ENCODE data around the gene CEP152. TPM values are rescaled to one million over a fixed set of nuclear protein-coding genes. Genes with fewer than 3 reads are reported as not detected.

CEP152 gene
- total RNA-seq, 1 experiment from 2014 or later = 6.4 TPM

DNA sequence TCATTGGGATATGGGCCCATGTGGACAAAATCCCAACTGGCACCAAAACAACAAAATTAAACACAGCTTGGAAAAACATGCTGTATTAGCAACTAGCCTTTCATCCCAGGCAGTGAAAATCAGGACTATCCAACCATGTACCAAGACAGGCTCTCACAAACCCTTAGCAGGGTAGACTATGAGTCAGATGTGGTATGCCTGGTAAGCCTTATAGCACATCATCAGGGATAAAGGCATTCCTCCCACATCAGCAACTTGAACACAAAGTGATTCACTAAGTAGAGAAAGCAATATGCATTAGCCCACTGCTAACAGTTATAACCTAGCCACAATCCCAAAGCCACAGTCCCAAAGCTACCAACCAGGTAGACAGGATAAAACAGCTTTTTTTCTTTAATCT, 8.0 kb downstream of the CEP152 start:
- Mint-ChIP-seq H3K9me3 (ENCODE audit: unreplicated experiment) (no peaks in the 10 kb centered on the region), H3K4me1 (ENCODE audit: insufficient read depth, unreplicated experiment) (peaks cover 18% of the 10 kb centered on the region), H3K36me3 (ENCODE audit: insufficient read depth, unreplicated experiment) (peaks cover 12% of the 10 kb centered on the region), H3K27ac (ENCODE audit: low read depth, unreplicated experiment) (no peak overlapping the region), H3K27me3 (ENCODE audit: insufficient read depth, unreplicated experiment) (no peaks in the 10 kb centered on the region), H3K4me3 (ENCODE audit: unreplicated experiment) (no peak overlapping the region)
- TF ChIP-seq, protein P1, sequence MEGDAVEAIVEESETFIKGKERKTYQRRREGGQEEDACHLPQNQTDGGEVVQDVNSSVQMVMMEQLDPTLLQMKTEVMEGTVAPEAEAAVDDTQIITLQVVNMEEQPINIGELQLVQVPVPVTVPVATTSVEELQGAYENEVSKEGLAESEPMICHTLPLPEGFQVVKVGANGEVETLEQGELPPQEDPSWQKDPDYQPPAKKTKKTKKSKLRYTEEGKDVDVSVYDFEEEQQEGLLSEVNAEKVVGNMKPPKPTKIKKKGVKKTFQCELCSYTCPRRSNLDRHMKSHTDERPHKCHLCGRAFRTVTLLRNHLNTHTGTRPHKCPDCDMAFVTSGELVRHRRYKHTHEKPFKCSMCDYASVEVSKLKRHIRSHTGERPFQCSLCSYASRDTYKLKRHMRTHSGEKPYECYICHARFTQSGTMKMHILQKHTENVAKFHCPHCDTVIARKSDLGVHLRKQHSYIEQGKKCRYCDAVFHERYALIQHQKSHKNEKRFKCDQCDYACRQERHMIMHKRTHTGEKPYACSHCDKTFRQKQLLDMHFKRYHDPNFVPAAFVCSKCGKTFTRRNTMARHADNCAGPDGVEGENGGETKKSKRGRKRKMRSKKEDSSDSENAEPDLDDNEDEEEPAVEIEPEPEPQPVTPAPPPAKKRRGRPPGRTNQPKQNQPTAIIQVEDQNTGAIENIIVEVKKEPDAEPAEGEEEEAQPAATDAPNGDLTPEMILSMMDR (IDR thresholded peaks at IDR 0.05; ENCODE audit: unreplicated experiment) = no peak
- DNase-seq (ENCODE audit: unreplicated experiment) = peak; percentile 41
- ChIA-PET POLR2A (interaction anchor here (0.7 to 5.1 kb wide), 3 partner anchors 8 to 353 kb away, joined by 3 to 22 read pairs (median 6); partner anchors contain the start of gene CEP152), CTCF (interaction anchor here (0.6 to 3.4 kb wide), 14 partner anchors 9 to 463 kb away, joined by 3 to 57 read pairs (median 4); partner anchors contain the start of gene FBN1)
- no TSS peak for BruUV-seq (replicated peaks)
- intact Hi-C loops (cut with micrococcal nuclease) = no loop called here

DNA sequence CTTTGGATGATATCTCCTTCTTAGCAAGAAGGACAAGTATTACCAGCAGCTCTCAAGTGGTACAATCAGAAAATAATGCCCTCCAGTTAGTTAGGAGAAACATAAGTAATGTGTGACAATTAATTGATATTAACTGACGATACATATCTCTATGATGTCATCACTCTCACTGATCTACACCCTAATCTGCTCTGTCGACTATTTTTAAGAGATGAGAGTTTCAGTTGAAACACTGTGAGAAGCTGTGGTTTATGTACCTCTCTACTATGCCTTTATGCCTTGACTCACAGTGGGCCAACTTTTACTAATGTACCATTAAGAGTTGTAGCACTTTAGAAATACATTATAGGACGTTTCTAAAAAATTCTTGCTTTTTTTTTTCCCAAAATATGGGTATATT, 8.6 kb downstream of the CEP152 start:
- CTCF ChIA-PET = interaction anchor here (0.7 to 3.4 kb wide), 20 partner anchors 10 to 463 kb away, joined by 3 to 57 read pairs (median 6); partner anchors contain the start of gene FBN1
- TF ChIP-seq, protein P1 (IDR thresholded peaks at IDR 0.05; ENCODE audit: unreplicated experiment) = no peak
- Mint-ChIP-seq H3K4me1 (ENCODE audit: insufficient read depth, unreplicated experiment) (peaks cover 22% of the 10 kb centered on the region), H3K27ac (ENCODE audit: low read depth, unreplicated experiment) (no peak overlapping the region), H3K27me3 (ENCODE audit: insufficient read depth, unreplicated experiment) (no peaks in the 10 kb centered on the region), H3K4me3 (ENCODE audit: unreplicated experiment) (no peak overlapping the region), H3K36me3 (ENCODE audit: insufficient read depth, unreplicated experiment) (peaks cover 12% of the 10 kb centered on the region), H3K9me3 (ENCODE audit: unreplicated experiment) (no peaks in the 10 kb centered on the region)
- intact Hi-C loops (cut with micrococcal nuclease) = no loop called here
- POLR2A ChIA-PET = interaction anchor here (1.0 to 5.1 kb wide), 6 partner anchors 8 to 444 kb away, joined by 3 to 22 read pairs (median 6); partner anchors contain the start of gene CEP152
- BruUV-seq (replicated peaks) = no TSS peak
- DNase-seq (ENCODE audit: unreplicated experiment) = no peak

DNA sequence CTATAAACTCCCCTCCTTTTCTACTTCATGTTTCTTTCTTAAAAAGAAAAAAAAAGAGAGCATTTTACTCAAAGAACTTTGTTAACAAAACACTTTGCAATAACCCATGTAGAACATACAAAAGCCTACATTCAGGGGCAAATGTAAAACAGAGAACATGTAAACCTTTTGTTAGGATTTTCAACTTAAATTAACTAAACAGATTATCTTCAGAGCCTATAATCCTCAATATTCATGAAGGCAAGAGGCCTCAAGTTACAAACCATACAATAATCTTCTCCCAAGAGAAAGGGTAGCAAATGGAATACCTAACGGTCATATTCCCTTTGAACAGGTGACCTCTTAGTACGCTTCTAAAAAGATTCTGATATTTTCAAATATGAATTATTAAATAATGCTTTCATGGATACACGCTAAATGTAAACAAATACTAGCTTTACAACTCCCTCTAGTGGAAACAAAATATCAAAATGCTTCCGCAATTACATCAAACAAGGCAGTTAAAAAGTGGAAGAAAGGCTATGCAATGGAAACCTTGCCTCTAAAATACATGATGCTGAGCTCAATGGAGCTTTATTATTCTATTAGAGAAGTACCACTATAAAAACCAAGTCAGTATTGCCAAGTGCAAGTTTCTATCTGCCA, 9.9 kb downstream of the CEP152 start:
- TF ChIP-seq, protein P1 (IDR thresholded peaks at IDR 0.05; ENCODE audit: unreplicated experiment) = peak; percentile 42
- peak; percentile 26 for DNase-seq (ENCODE audit: unreplicated experiment)
- Mint-ChIP-seq H3K27ac (ENCODE audit: low read depth, unreplicated experiment) (peak overlapping the region; percentile 42), H3K4me3 (ENCODE audit: unreplicated experiment) (no peak overlapping the region), H3K36me3 (ENCODE audit: insufficient read depth, unreplicated experiment) (peaks cover 14% of the 10 kb centered on the region), H3K9me3 (ENCODE audit: unreplicated experiment) (no peaks in the 10 kb centered on the region), H3K27me3 (ENCODE audit: insufficient read depth, unreplicated experiment) (no peaks in the 10 kb centered on the region), H3K4me1 (ENCODE audit: insufficient read depth, unreplicated experiment) (peaks cover 14% of the 10 kb centered on the region)
- ChIA-PET POLR2A (interaction anchor here (0.6 to 5.1 kb wide), 11 partner anchors 9 to 444 kb away, joined by 3 to 22 read pairs (median 4); partner anchors contain the start of genes CEP152 and FBN1), CTCF (interaction anchor here (0.6 to 3.4 kb wide), 32 partner anchors 9 to 1549 kb away, joined by 3 to 57 read pairs (median 4); partner anchors contain the start of genes CEP152 and FBN1)
- intact Hi-C loops (cut with micrococcal nuclease) = loop anchor here (1.0 kb wide), 2 partner anchors 156 to 443 kb away; partner anchors contain the start of gene FBN1
- no TSS peak for BruUV-seq (replicated peaks)

DNA sequence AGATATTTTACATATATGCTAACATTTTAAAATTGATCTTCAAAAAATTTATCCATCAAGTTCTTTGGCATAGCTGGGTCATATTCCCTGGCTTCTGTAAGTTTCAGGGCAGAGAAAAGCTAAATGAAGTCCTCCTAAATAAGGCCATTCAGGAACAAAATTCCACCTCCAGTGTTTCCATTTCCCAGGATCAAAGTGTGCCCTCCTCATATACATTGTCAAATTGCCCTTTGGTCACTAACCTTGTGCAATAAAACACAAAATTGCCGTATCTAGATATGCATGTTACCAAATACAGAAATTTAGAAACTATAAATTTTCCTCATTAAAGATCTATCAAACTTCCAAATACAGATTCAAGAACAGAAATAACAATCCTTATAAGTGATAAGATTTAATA, 10.6 kb downstream of the CEP152 start:
- no peak for DNase-seq (ENCODE audit: unreplicated experiment)
- ChIA-PET CTCF (interaction anchor here (0.7 to 3.4 kb wide), 6 partner anchors 11 to 442 kb away, joined by 3 to 57 read pairs (median 4); partner anchors contain the start of gene FBN1), POLR2A (interaction anchor here (0.6 to 5.1 kb wide), 3 partner anchors 10 to 84 kb away, joined by 3 to 22 read pairs (median 3); partner anchors contain the start of gene CEP152)
- Mint-ChIP-seq H3K36me3 (ENCODE audit: insufficient read depth, unreplicated experiment) (peaks cover 14% of the 10 kb centered on the region), H3K4me1 (ENCODE audit: insufficient read depth, unreplicated experiment) (peaks cover 13% of the 10 kb centered on the region), H3K4me3 (ENCODE audit: unreplicated experiment) (no peak overlapping the region), H3K27me3 (ENCODE audit: insufficient read depth, unreplicated experiment) (no peaks in the 10 kb centered on the region), H3K27ac (ENCODE audit: low read depth, unreplicated experiment) (peak overlapping the region; percentile 42), H3K9me3 (ENCODE audit: unreplicated experiment) (no peaks in the 10 kb centered on the region)
- TF ChIP-seq, protein P1 (IDR thresholded peaks at IDR 0.05; ENCODE audit: unreplicated experiment) = no peak
- intact Hi-C loops (cut with micrococcal nuclease) = no loop called here
- no TSS peak for BruUV-seq (replicated peaks)

Measured in MCF 10A (cell line).